H1 (cell line): Measurements from ENCODE around the gene GDPD5. TPM values are rescaled to one million over a fixed set of nuclear protein-coding genes. Genes with fewer than 3 reads are reported as not detected.

Experiments used
- CTCF ChIA-PET: fragments of 300-600 bp; sonication (Branson Sonifier 250); formaldehyde crosslinking; loops from one replicate; lab custom pipeline; 2021; ENCODE audit not compliant: partially characterized antibody; lab: Charles Lee
- POLR2A ChIA-PET: fragments of 300-600 bp; sonication (Branson Sonifier 250); formaldehyde crosslinking; loops from one replicate; lab custom pipeline; 2021; ENCODE audit warnings: inconsistent platforms; ENCODE audit not compliant: partially characterized antibody; lab: Charles Lee
- DNase-seq, 2 experiments: peaks; one replicate each; pipeline versions ENCODE4 v3.0.0 to v3.0.0-alpha.2; 2010 to 2022; ENCODE audit warnings: low spot score in 2 of 2, low read depth in 1 of 2, mixed read lengths in 1 of 2
- FAIRE-seq: peaks from 2 replicates; lab custom pipeline; 2011; peaks lifted over from hg19 to GRCh38; lab: Jason Lieb, UNC
- H2AFZ ChIP-seq: 2 replicates; pipeline ENCODE4 v1.8.1; 2012; ENCODE audit warnings: low read length, inconsistent platforms
- H2AK5ac ChIP-seq: 2 replicates; pipeline ENCODE4 v1.6.1; 2013; ENCODE audit warnings: low read depth, low read length
- H2BK120ac ChIP-seq: replicated peaks from 2 replicates; pipeline ENCODE3; 2013; ENCODE audit warnings: low read depth, low read length, inconsistent platforms
- H2BK12ac ChIP-seq: 2 replicates; pipeline ENCODE4 v1.6.1; 2013; ENCODE audit warnings: low read depth, low read length
- H2BK15ac ChIP-seq: 2 replicates; pipeline ENCODE4 v1.6.1; 2013; ENCODE audit warnings: low read length
- H2BK20ac ChIP-seq: 2 replicates; pipeline ENCODE4 v1.6.1; 2013; ENCODE audit warnings: low read length
- H2BK5ac ChIP-seq: 2 replicates; pipeline ENCODE4 v1.6.1; 2013; ENCODE audit warnings: low read depth, low read length
- H3K14ac ChIP-seq: 2 replicates; pipeline ENCODE4 v1.6.1; 2013; ENCODE audit warnings: inconsistent platforms; ENCODE audit not compliant: insufficient read length
- H3K18ac ChIP-seq: 2 replicates; pipeline ENCODE4 v1.6.1; 2013; ENCODE audit warnings: low read length; ENCODE audit errors: extremely low read depth
- H3K23ac ChIP-seq: 2 replicates; pipeline ENCODE4 v1.6.1; 2013; ENCODE audit warnings: inconsistent platforms; ENCODE audit not compliant: insufficient read length
- H3K23me2 ChIP-seq: 2 replicates; pipeline ENCODE4 v1.6.1; 2013; ENCODE audit warnings: low read depth, low read length
- H3K27ac ChIP-seq: 2 replicates; pipeline ENCODE4 v1.6.1; 2011; ENCODE audit warnings: low read depth, low read length, inconsistent platforms
- H3K27me3 ChIP-seq, 4 experiments: replicated peaks in 1 of 4; 1 replicate in 1 of 4; 2 replicates in 3 of 4; pipeline versions ENCODE4 v1.6.1 to v1.8.1; 2011 to 2013; ENCODE audit warnings: low read length in 3 of 4, mild to moderate bottlenecking in 3 of 4, inconsistent platforms in 2 of 4, mixed read lengths in 2 of 4, moderate library complexity in 1 of 4; ENCODE audit not compliant: control insufficient read depth in 3 of 4, insufficient read depth in 3 of 4; ENCODE audit errors: extremely low read depth in 1 of 4
- H3K36me3 ChIP-seq, 4 experiments: 2 replicates each; pipeline versions ENCODE4 v1.6.1 to v1.8.1; 2011 to 2013; ENCODE audit warnings: mild to moderate bottlenecking in 4 of 4, low read length in 3 of 4, moderate library complexity in 2 of 4, control low read depth in 1 of 4, inconsistent platforms in 1 of 4; ENCODE audit not compliant: insufficient read depth in 4 of 4, control insufficient read depth in 2 of 4
- H3K4ac ChIP-seq: replicated peaks from 2 replicates; pipeline ENCODE3; 2013; ENCODE audit warnings: low read length, low read depth, mixed read lengths, inconsistent platforms; ENCODE audit not compliant: insufficient read length
- H3K4me1 ChIP-seq, 4 experiments: replicated peaks in 1 of 4; 1 replicate in 1 of 4; 2 replicates in 3 of 4; pipeline versions ENCODE4 v1.6.1 to v1.8.1; 2011 to 2013; ENCODE audit warnings: low read length in 3 of 4, inconsistent platforms in 2 of 4, mixed read lengths in 1 of 4; ENCODE audit not compliant: insufficient read depth in 4 of 4, control insufficient read depth in 3 of 4
- H3K4me2 ChIP-seq, 2 experiments: 2 replicates each; pipeline versions ENCODE4 v1.6.1 to v1.8.1; 2011 to 2013; ENCODE audit warnings: low read depth in 2 of 2, low read length in 2 of 2, control low read depth in 1 of 2, inconsistent platforms in 1 of 2, mild to moderate bottlenecking in 1 of 2; ENCODE audit not compliant: insufficient read depth in 1 of 2
- H3K4me3 ChIP-seq, 4 experiments: fragments of 200-600, 300-600 bp in 1 of 4; sonication (generic), shearing (Covaris generic), sonication (Bioruptor Twin) in 1 of 4; 2 replicates each; pipeline versions ENCODE4 v1.5.1 to v1.8.1; 2011 to 2016; ENCODE audit warnings: low read length in 4 of 4, low read depth in 3 of 4, control low read depth in 2 of 4, inconsistent platforms in 2 of 4, mild to moderate bottlenecking in 2 of 4, mixed read lengths in 1 of 4, moderate library complexity in 1 of 4; ENCODE audit not compliant: insufficient read depth in 2 of 4; ENCODE audit errors: extremely low read depth in 1 of 4
- H3K56ac ChIP-seq: replicated peaks from 2 replicates; pipeline ENCODE3; 2013; ENCODE audit warnings: low read depth, mild to moderate bottlenecking, mixed read lengths, low read length, inconsistent platforms; ENCODE audit not compliant: insufficient read length
- H3K79me1 ChIP-seq: 2 replicates; pipeline ENCODE4 v1.6.1; 2013; ENCODE audit warnings: low read depth, low read length, control low read depth
- H3K79me2 ChIP-seq, 2 experiments: 2 replicates each; pipeline versions ENCODE4 v1.6.1 to v1.8.1; 2012 to 2013; ENCODE audit warnings: low read length in 2 of 2, mild to moderate bottlenecking in 2 of 2, inconsistent platforms in 1 of 2; ENCODE audit not compliant: insufficient read depth in 2 of 2, control insufficient read depth in 1 of 2
- H3K9ac ChIP-seq, 4 experiments: replicated peaks in 1 of 4; 1 replicate in 1 of 4; 2 replicates in 3 of 4; pipeline versions ENCODE4 v1.6.1 to v1.8.1; 2011 to 2013; ENCODE audit warnings: low read depth in 3 of 4, low read length in 3 of 4, control low read depth in 2 of 4, mild to moderate bottlenecking in 2 of 4, moderate library complexity in 2 of 4, inconsistent platforms in 1 of 4; ENCODE audit errors: extremely low read depth in 1 of 4
- H3K9me3 ChIP-seq, 2 experiments: 2 replicates each; pipeline versions ENCODE4 v1.6.1 to v1.8.1; 2012 to 2013; ENCODE audit warnings: mild to moderate bottlenecking in 2 of 2, moderate library complexity in 2 of 2, control low read depth in 1 of 2, inconsistent platforms in 1 of 2, low read depth in 1 of 2, low read length in 1 of 2, mixed read lengths in 1 of 2; ENCODE audit not compliant: insufficient read depth in 2 of 2
- H4K20me1 ChIP-seq, 2 experiments: replicated peaks in 1 of 2; 2 replicates each; pipeline versions ENCODE3 to v1.8.1; 2011 to 2013; ENCODE audit warnings: inconsistent platforms in 2 of 2, low read length in 2 of 2, mild to moderate bottlenecking in 1 of 2; ENCODE audit not compliant: insufficient read depth in 2 of 2, control insufficient read depth in 1 of 2
- H4K5ac ChIP-seq: 2 replicates; pipeline ENCODE4 v1.6.1; 2013; ENCODE audit warnings: low read length, low read depth, mixed read lengths, inconsistent platforms; ENCODE audit not compliant: insufficient read length
- H4K8ac ChIP-seq: 2 replicates; pipeline ENCODE4 v1.8.0; 2013; ENCODE audit warnings: mild to moderate bottlenecking, moderate library complexity, low read length, inconsistent platforms; ENCODE audit not compliant: insufficient read depth; ENCODE audit errors: extremely low read depth
- H4K91ac ChIP-seq: replicated peaks from 2 replicates; pipeline ENCODE3; 2013; ENCODE audit warnings: low read length, mixed read lengths, inconsistent platforms; ENCODE audit not compliant: insufficient read length
- BRCA1 ChIP-seq: IDR thresholded peaks from 2 replicates; pipeline ENCODE4 v1.6.1; 2012; ENCODE audit warnings: low read depth, low read length, improper control_type of control experiment
- HDAC6 ChIP-seq: IDR thresholded peaks from one replicate; pipeline ENCODE4 v1.7.1; 2012; ENCODE audit warnings: low read depth, mild to moderate bottlenecking, inconsistent platforms, low read length, moderate library complexity
- KDM4A ChIP-seq: IDR thresholded peaks from one replicate; pipeline ENCODE4 v1.7.1; 2012; ENCODE audit warnings: low read depth, mild to moderate bottlenecking, moderate library complexity, low read length, inconsistent platforms; ENCODE audit not compliant: severe bottlenecking
- WGBS, 2 experiments: shearing (Covaris generic) in 1 of 2; methylation state at CpG; one replicate each; pipeline versions ENCODE4 v1.1.6 to v1.1.7; 2013 to 2015; ENCODE audit warnings: low lambda C conversion rate in 2 of 2, mixed read lengths in 2 of 2, inconsistent platforms in 1 of 2, low coverage in 1 of 2, missing lambda C conversion rate in 1 of 2; ENCODE audit not compliant: insufficient replicate concordance in 2 of 2, insufficient coverage in 1 of 2, insufficient read length in 1 of 2; ENCODE audit errors: extremely low coverage in 1 of 2, missing lambda C conversion rate in 1 of 2; 5-methylcytosine and 5-hydroxymethylcytosine counted together
- polyA plus RNA-seq, 7 experiments: library from polyadenylated mRNA; depleted of rRNA in 3 of 7; stranded (reverse) in 5 of 7; unstranded in 2 of 7; fragments of >200 nt in 5 of 7; fragments of 200-250 nt in 2 of 7; gene quantifications; 1 replicate in 5 of 7; 2 replicates in 1 of 7; 4 replicates in 1 of 7; pipeline versions ENCODE4 v1.2.1 to v1.2.3, GENCODE V29; 2011 to 2013; ENCODE audit warnings: missing spikeins in 2 of 7, mixed read lengths in 2 of 7
- total RNA-seq: library from RNA; stranded (reverse); fragmentation: NEBNext Ultra II Directional; extraction: Animal tissue kit (Norgen Biotek cat#: 25700); gene quantifications from 2 replicates; pipeline ENCODE4 v1.2.1, GENCODE V29; 2021

Gene GDPD5
- total and polyA plus RNA-seq, 2 of the 8 experiments (the other 6 are each of a cell fraction or from before 2014, with no cell fraction given), result 7.8 to 8.6 TPM

DNA sequence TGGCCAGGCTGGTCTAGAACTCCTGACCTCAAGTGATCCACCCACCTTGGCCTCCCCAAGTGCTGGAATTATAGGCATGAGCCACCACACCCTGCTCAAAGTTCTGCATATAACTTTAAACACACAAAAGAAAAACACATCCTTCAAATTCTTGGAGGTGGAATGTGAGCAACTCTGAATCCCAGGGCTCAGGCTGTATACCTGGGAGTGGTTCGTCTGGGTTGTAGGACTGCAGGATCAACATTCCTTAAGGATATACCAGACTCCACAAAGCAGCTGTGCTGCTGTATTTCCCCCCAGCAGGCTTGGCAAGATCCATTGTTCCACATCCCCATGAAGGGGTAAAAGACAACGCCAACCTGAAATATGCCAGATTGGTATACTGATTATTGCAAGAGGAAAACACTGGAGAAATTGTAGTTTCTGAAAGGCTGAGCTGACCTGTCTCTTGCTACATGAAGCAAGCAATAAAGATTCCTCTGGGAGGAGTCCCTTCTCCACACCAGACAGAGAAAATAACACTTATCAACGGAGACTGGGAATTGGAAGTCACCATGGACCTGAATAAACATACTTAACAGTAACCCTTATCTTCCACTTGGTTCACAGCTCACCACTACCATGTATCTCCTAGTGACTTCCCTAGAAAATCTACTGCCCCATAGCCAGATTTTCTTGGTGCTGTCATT is 138.7 kb downstream of the GDPD5 start:
- H4K20me1 ChIP-seq, result no peaks in the 10 kb centered on the region
- no peak overlapping the region for H3K27ac ChIP-seq
- H2BK5ac ChIP-seq, result no peak overlapping the region; the same call in 1 of the 2 replicates
- no peak overlapping the region for H3K23ac ChIP-seq
- no peak overlapping the region for H3K14ac ChIP-seq
- H2BK120ac ChIP-seq, result no peak overlapping the region
- H2AFZ ChIP-seq, result no peak overlapping the region
- H3K79me1 ChIP-seq, result no peaks in the 10 kb centered on the region
- TF ChIP-seq BRCA1 (no peak), HDAC6 (no peak), KDM4A (no peak)
- CTCF ChIA-PET, result interaction anchor here (0.9 to 16.6 kb wide), 20 partner anchors 10 to 164 kb away, joined by 3 to 327 read pairs (median 12); partner anchors contain the start of gene ARRB1
- H2BK15ac ChIP-seq, result no peak overlapping the region
- no peak overlapping the region for H3K4ac ChIP-seq
- 80% methylated on average over 3 of the region's 3 CpGs; no CpG with 5 or more reads in 1 of the 2 experiments for WGBS, 2 experiments
- no peak overlapping the region for H3K4me2 ChIP-seq
- POLR2A ChIA-PET, result interaction anchor here (0.6 to 20.0 kb wide), 4 partner anchors 16 to 156 kb away, joined by 3 to 269 read pairs (median 3); partner anchors contain the start of gene RPS3
- no peaks in the 10 kb centered on the region for H3K27me3 ChIP-seq
- no peak overlapping the region for H4K91ac ChIP-seq
- FAIRE-seq (no peak), DNase-seq (peak in 1 of 2 experiments; percentile 29)
- no peak overlapping the region for H4K8ac ChIP-seq
- H3K23me2 ChIP-seq, result no peaks in the 10 kb centered on the region
- no peak overlapping the region for H3K56ac ChIP-seq
- H4K5ac ChIP-seq, result no peak overlapping the region
- H3K9ac ChIP-seq, result 0 out of 7 replicates have a peak overlapping the region, but pooled peaks of 1 of the 4 experiments have one; percentile 28
- H2BK12ac ChIP-seq, result no peak overlapping the region
- no peak overlapping the region for H3K4me3 ChIP-seq
- H2BK20ac ChIP-seq, result 0 out of 2 replicates have a peak overlapping the region, but pooled peaks have one; percentile 21
- no peak overlapping the region for H2AK5ac ChIP-seq
- no peak overlapping the region for H3K18ac ChIP-seq
- H3K79me2 ChIP-seq, result no peaks in the 10 kb centered on the region
- no peaks in the 10 kb centered on the region for H3K9me3 ChIP-seq
- no peaks in the 10 kb centered on the region for H3K36me3 ChIP-seq
- peaks cover 0 to 6% (median 1%) of the 10 kb centered on the region in 4 experiments; a peak in 5 of 7 replicates for H3K4me1 ChIP-seq
